Measurements from ENCODE around the gene HBM.
"Not testable (repeated sequence)": the region's sequence is repeated elsewhere in the genome, so short reads cannot be mapped to it uniquely, and the experiment has no call there.

Gene HBM

DNA sequence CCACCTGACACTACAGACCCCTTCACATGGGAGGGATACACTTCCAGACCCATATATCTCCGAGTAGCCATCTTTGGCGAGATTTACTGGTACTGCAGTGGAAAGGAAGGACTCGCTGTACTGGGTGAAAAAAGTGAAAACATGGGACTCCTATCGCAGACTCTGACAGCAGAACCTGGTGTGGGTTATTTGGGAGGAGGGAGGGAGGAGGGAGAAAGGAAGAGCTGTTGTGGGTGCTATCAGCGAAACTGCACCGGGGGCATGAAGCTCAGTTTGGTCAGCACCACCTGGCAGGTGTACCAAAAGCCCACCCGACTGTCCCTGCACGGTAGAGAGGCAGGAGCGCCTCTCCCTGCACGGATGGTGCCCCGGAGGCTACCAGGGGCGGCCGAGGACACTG, 19.4 kb downstream of the HBM start:
- DNase-seq (ENCODE audit: low read depth) = no peak

DNA sequence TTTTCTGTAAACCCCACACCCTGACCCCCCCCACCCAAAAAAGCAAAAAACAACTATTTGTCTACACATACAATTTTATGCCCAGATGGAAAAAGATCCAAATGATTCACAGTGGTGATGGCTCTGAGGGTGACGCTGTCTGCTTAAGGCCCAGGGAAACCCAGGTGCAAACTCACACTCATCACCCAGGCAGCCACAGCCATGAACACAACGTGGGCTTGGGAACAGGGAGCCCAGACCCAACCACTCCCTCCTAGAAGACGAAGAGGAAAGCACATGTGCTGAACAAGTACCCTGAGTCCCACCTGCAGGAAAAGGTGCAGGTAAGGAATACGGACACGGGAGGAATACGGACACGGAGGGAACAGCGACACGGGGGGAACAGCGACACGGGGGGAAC, 19.9 kb downstream of the HBM start:
- no peak for DNase-seq (ENCODE audit: low read depth)

DNA sequence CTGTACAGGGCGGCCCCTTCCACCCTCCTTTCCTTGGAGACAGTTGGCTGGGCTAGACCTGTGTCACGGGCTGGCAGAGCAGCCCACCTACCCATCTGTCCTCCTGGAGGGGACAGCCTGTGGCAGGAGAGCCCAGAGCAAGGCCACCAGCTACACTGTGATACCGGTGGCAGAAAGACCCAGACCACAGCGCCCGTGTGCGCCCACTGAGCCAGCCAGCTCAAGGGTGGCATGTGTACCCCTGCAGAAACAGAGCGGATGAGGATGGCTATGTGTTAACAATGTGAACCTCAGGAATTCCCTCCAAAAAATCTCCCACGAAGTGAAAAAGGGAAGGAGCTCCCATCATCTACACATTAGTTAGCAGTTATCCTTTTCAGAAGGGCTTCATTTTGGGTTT, 21.6 kb downstream of the HBM start:
- DNase-seq (ENCODE audit: low read depth) = no peak

DNA sequence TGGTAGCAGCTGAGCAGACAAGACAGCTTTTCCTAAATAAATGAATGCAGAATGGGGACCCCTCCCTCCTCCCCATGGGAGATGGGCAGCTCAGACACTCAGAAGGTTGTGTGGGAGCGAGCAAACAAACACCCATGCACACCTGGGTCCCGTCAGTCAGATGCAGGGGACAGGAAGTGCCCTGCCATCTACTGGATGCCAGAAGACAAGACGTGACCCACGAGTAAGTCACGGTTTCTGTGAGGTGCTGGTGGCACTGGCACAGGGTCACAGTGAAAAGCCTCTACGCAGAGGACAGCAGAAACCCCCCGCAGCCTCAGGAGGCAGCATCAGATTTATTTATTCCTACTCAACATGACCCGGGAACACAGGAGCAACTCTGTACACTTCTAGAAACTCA, 22.9 kb downstream of the HBM start:
- no peak for DNase-seq (ENCODE audit: low read depth)

DNA sequence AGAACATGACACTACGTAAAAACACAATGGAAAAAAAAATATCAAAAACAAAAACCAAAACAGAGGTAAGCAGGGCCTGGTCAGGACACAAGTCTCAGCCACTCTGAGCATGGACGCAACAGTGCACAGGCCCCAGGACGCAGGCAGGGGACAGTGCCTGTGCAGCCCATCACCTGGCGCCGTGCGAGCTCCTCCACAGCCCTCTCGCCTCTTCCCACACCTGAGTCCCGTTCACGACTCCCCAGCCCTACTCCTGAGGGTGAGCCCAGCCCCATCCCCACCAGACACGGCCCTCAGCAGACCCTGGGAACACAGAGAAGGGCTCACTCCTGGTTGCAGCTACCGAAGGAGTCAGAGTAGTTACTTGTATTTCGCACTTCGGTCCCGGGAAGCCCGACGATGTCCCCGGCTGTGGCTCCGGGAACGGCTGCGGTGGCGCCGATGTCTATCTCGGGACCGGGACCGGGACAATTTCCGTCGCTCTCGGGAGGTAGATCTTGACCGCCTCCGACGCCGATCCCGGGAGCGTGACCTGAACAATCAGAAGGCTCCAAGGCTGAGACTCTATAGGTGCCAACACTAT, 23.9 kb downstream of the HBM start:
- no peak for DNase-seq (ENCODE audit: low read depth)

DNA sequence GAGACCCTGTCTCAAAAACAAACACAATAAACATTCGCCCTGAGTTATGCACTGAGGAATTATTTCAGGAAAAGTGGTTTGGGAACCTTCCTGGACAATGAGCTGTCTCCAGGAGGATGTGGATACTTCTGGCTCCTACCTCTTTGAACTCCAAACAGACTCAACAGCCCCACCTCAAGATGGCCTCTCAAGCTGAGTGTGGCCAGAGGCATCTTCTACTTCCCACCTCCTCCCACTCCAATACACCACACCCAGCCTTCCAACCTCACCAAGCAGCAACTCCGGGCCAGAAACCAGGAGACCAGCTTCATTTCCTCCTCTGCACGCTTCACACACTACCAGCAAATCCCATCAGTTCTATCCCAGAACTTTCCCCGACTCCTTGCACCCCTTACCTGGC, 26.1 kb downstream of the HBM start:
- no peak for DNase-seq (ENCODE audit: low read depth)

DNA sequence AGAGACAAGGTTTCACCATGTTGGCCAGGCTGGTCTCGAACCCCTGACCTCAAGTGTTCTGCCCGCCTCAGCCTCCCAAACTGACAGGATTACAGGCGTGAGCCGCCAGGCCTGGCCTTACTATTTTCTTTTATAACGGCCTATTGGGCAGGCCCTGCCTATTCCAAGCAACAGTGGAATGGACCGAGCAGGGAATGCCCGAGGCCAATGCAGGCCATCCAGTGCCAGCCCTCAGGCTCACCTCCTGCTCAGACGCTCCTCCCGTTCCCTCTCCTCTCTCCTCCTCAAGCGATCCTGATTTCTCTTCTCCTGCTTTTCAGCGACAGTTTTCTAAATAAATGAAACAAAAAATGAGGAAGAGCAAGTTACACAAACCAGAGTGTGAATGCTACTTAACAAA, 26.9 kb downstream of the HBM start:
- no peak for DNase-seq (ENCODE audit: low read depth)

DNA sequence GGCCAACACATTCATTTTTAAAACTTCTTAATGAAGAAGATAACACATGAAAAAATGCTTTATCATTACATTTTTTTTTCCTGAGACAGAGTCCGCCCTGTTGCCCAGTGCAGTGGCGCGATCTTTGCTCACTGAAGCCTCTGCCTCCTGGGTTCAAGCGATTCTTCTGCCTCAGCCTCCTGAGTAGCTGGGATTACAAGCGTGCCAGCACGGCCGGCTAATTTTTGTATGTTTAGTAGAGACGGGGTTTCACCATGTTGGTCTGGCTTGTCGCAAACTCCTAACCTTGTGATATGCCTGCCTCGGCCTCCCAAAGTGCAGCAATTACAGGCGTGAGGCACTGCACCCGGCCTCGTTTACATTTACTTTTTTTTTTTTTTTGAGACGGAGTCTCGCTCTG, 27.7 kb downstream of the HBM start:
- DNase-seq (ENCODE audit: low read depth) = no peak

DNA sequence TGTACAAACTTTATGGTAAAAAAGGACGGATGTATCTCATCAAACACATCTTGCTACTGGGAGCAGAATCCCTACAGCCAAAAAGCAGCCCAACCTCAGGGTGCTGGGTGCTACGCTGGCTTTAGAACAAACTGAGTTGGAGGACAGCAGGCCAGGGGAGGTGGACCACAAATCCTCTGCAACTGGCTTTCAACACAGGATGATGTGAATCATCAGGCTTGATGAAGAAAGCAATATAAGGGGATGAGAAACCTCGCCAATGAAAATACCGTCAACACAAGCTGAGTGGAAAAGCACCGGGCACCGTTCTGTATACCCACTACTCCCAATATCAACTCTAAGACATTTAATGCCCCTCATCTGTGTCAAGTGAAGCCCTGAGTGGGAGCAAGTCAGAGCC, 28.7 kb downstream of the HBM start:
- DNase-seq (ENCODE audit: low read depth) = no peak

DNA sequence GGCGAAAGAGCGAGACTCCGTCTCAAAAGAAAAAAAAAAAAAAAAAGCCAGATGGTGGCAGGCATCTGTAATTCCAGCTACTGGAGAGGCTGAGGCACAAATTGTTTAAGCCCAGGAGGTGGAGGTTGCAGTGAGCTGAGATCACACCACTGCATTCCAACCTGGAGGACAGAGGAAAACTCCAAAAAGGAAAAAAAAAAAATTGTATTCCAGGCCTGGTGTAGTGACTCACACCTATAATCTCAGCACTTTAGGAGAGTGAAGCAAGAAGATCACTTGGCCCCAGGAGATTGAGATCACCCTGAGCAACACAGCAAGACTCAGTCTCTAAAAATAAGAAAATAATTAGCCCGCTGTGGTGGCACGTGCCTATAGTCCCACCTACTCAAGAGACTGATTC, 34.6 kb downstream of the HBM start:
- no peak for DNase-seq (ENCODE audit: low read depth)

DNA sequence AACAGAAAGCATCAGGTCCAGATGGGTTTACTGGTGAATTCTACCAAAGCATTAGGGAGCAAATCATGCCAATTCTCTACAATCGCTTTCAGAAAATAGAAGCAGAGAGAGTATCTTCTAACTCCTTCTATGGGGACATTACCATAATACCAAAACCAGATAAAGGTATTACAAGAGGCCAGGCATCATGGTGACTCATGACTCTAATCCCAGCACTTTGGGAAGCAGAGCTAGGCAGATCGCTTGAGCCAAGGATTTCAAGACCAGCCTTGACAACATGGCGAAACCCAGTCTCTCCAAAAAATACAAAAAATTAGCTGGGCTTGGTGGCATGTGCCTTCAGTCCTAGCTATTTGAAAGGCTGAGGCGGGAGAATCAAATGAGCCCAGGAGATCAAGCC, 37.5 kb downstream of the HBM start:
- no peak for DNase-seq (ENCODE audit: low read depth)

DNA sequence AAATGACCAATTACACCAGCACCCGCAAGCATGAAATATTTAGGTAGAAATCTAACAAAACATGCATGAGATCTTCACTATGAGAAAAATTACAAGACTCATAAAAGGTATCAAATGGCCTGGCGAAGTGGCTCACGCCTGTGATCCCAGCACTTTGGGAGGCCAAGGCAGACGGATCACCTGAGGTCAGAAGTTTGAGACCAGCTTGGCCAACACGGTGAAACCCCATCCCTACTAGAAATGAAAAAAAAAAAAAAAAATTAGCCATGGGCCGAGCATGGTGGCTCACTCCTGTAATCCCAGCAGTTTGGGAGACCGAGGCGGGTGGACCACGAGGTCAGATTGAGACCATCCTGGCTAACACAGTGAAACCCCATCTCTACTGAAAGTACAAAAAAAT, 38.3 kb downstream of the HBM start:
- not testable (repeated sequence) for DNase-seq (ENCODE audit: low read depth)

DNA sequence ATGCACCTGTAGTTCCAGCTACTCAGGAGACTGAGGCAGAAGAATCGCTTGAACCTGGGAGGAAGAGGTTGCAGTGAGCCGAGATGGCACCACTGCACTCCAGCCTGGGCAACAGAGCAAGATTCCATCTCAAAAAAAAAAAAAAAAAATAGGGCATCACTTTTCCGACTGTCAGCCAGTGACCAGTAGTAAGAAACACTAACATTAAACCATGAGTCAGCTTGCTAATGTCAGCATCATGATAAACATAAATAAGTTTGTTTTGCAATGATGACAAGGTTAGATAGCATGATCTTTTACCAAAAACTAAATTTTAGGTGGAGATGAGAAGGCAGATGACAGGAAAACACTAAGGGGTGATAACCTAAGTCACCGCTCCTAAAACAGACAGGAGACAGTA, 43.6 kb downstream of the HBM start:
- not testable (repeated sequence) for DNase-seq (ENCODE audit: low read depth)

DNA sequence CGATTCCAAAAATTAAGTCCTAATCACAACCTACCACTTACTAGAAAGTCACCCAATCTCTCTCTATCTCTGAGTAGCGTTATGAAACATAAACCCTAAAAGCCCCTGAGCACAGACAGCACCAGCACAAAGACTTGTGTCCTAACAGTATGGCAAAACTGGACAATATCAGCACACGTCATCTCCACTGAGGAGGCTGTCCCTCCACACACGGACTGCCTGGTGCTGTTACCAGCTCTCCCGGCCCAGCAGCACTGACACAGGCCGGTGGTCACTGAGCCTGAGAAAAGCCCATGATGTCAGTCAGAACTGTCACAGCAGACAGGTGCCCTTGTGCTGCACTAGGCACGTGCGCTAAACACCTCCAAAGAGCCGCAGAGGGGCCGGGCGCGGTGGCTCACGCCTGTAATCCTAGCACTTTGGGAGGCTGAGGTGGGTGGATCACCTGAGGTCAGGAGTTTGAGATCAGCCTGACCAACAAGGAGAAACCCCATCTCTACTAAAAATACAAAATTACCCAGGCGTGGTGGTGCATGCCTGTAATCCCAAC, 45.9 kb downstream of the HBM start:
- DNase-seq (ENCODE audit: low read depth) = not testable (repeated sequence)

DNA sequence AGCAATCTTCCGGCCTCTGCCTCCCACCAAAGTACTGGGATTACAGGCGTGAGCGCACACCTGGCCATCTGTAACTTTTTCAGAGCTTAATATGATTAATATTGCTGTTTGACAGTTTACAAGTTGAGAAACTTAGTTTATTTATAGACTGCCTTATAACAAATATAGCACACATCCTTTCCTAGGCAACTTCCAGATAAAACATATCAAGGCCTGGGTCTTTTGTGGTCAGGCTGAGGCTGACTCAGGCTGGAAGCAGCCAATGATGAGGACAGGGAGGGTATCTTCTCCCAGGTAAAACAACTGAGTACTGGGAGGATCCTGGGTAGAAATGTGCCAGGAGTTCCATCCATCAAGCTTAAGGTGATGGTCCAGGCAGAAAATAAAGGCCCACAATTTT, 47.2 kb downstream of the HBM start:
- DNase-seq (ENCODE audit: low read depth) = no peak
